NCI-H460 (cell line): Measurements from ENCODE around the gene PRKCA. TPM values are rescaled to one million over a fixed set of nuclear protein-coding genes. Genes with fewer than 3 reads are reported as not detected.
"Not testable (repeated sequence)": the region's sequence is repeated elsewhere in the genome, so short reads cannot be mapped to it uniquely, and the experiment has no call there.

Experiments
- DNase-seq: peaks from one replicate; pipeline ENCODE4 v3.0.0-alpha.2; 2016; ENCODE audit warnings: low read depth; ENCODE audit errors: extremely low read depth
- polyA plus RNA-seq: library from polyadenylated mRNA; depleted of rRNA; stranded (reverse); fragments of >200 nt; gene quantifications from 2 replicates; pipeline ENCODE4 v1.2.3, GENCODE V29; 2014; cell fraction: nucleus; rRNA removed
- total RNA-seq: library from RNA; depleted of rRNA; stranded (reverse); fragments of >200 nt; shearing (Covaris generic); gene quantifications from 2 replicates; pipeline ENCODE4 v1.2.3, GENCODE V29; 2014; rRNA removed

PRKCA gene
- 12.5 and 13.6 TPM in 2 replicates for total RNA-seq
- 6.8 and 9.5 TPM in 2 replicates for polyA plus RNA-seq

GRCh38 chr17:66301864-66302741 is at the start of gene PRKCA:
TSS of gene PRKCA (plus strand) at chr17:66302613.
- peak; percentile 78 for DNase-seq

GRCh38 chr17:66253458-66253857 is 49.0 kb upstream of the PRKCA start:
- DNase-seq = not testable (repeated sequence)

GRCh38 chr17:66255112-66255511 is 47.3 kb upstream of the PRKCA start:
- DNase-seq = peak; percentile 74

GRCh38 chr17:66255527-66255971 is 46.9 kb upstream of the PRKCA start:
- no peak for DNase-seq

GRCh38 chr17:66260275-66260674 is 42.1 kb upstream of the PRKCA start:
- no peak for DNase-seq

GRCh38 chr17:66260688-66261087 is 41.7 kb upstream of the PRKCA start:
- no peak for DNase-seq

GRCh38 chr17:66262767-66263166 is 39.6 kb upstream of the PRKCA start:
- no peak for DNase-seq

- no peak for DNase-seq
These were observed 37.7 kb upstream of the PRKCA start for GRCh38 chr17:66264696-66265095.

- DNase-seq = no peak
These were observed 34.0 kb upstream of the PRKCA start for GRCh38 chr17:66268247-66268927.

- no peak for DNase-seq
These were observed 32.3 kb upstream of the PRKCA start for GRCh38 chr17:66270106-66270505.

- no peak for DNase-seq
These were observed 30.9 kb upstream of the PRKCA start for GRCh38 chr17:66271512-66271911.

- DNase-seq = no peak
These were observed 29.4 kb upstream of the PRKCA start for GRCh38 chr17:66272811-66273585.

- no peak for DNase-seq
These were observed 28.9 kb upstream of the PRKCA start for GRCh38 chr17:66273586-66273848.

- peak; percentile 94 for DNase-seq
These were observed 26.8 kb upstream of the PRKCA start for GRCh38 chr17:66275651-66276050.

GRCh38 chr17:66276328-66276937 is 26.0 kb upstream of the PRKCA start:
- DNase-seq = no peak

GRCh38 chr17:66277191-66277590 is 25.2 kb upstream of the PRKCA start:
- no peak for DNase-seq

- no peak for DNase-seq
These were observed 20.6 kb upstream of the PRKCA start for GRCh38 chr17:66281661-66282369.

GRCh38 chr17:66283296-66283934 is 19.0 kb upstream of the PRKCA start:
- DNase-seq = no peak

- DNase-seq = no peak
These were observed 18.4 kb upstream of the PRKCA start for GRCh38 chr17:66283971-66284370.

- no peak for DNase-seq
These were observed 17.3 kb upstream of the PRKCA start for GRCh38 chr17:66285149-66285548.
